BLaER1 (cell line): ENCODE measurements around the gene TOM1.
"Not testable (repeated sequence)": the region's sequence is repeated elsewhere in the genome, so short reads cannot be mapped to it uniquely, and the experiment has no call there.

Experiments used
- H3K27ac ChIP-seq: shearing (Covaris generic); formaldehyde crosslinking; 2 replicates; pipeline ENCODE4 v1.8.1; 2022
- H3K27me3 ChIP-seq: shearing (Covaris generic); formaldehyde crosslinking; 2 replicates; pipeline ENCODE4 v1.8.1; 2022
- H3K36me3 ChIP-seq: shearing (Covaris generic); formaldehyde crosslinking; 2 replicates; pipeline ENCODE4 v1.8.1; 2022
- H3K4me1 ChIP-seq: shearing (Covaris generic); formaldehyde crosslinking; 2 replicates; pipeline ENCODE4 v1.8.1; 2022
- H3K4me2 ChIP-seq: shearing (Covaris generic); formaldehyde crosslinking; 2 replicates; pipeline ENCODE4 v1.8.1; 2022
- H3K4me3 ChIP-seq: shearing (Covaris generic); formaldehyde crosslinking; 2 replicates; pipeline ENCODE4 v1.8.1; 2022
- H3K9ac ChIP-seq: shearing (Covaris generic); formaldehyde crosslinking; 2 replicates; pipeline ENCODE4 v1.8.1; 2022
- H3K9me3 ChIP-seq: shearing (Covaris generic); formaldehyde crosslinking; 2 replicates; pipeline ENCODE4 v1.8.1; 2022
- H4K20me1 ChIP-seq: shearing (Covaris generic); formaldehyde crosslinking; 2 replicates; pipeline ENCODE4 v1.8.1; 2022
- Cebpa-rat ChIP-seq: shearing (Covaris generic); IDR thresholded peaks from 2 replicates; pipeline ENCODE4 v1.8.1; 2022

The TOM1 gene

GRCh38 chr22:35361001-35361558 lies 61.4 kb downstream of the TOM1 start:
- Histone ChIP-seq H3K36me3 (no peaks in the 10 kb centered on the region), H3K27me3 (no peaks in the 10 kb centered on the region), H3K27ac (no peak overlapping the region), H4K20me1 (no peaks in the 10 kb centered on the region), H3K4me2 (no peak overlapping the region), H3K4me3 (no peak overlapping the region), H3K9me3 (no peaks in the 10 kb centered on the region), H3K4me1 (peaks cover 17% of the 10 kb centered on the region), H3K9ac (no peak overlapping the region)
- TF ChIP-seq Cebpa-rat, result no peak

GRCh38 chr22:35363566-35364086 lies 63.9 kb downstream of the TOM1 start:
- no peak overlapping the region for H3K27ac ChIP-seq
- TF ChIP-seq Cebpa-rat, result no peak
- peaks cover 36% of the 10 kb centered on the region for H3K4me1 ChIP-seq
- H3K9me3 ChIP-seq, result no peaks in the 10 kb centered on the region
- H3K4me3 ChIP-seq, result no peak overlapping the region
- H3K9ac ChIP-seq, result no peak overlapping the region
- no peaks in the 10 kb centered on the region for H3K36me3 ChIP-seq
- no peaks in the 10 kb centered on the region for H4K20me1 ChIP-seq
- peak overlapping the region; percentile 66 for H3K4me2 ChIP-seq
- H3K27me3 ChIP-seq, result no peaks in the 10 kb centered on the region

DNA sequence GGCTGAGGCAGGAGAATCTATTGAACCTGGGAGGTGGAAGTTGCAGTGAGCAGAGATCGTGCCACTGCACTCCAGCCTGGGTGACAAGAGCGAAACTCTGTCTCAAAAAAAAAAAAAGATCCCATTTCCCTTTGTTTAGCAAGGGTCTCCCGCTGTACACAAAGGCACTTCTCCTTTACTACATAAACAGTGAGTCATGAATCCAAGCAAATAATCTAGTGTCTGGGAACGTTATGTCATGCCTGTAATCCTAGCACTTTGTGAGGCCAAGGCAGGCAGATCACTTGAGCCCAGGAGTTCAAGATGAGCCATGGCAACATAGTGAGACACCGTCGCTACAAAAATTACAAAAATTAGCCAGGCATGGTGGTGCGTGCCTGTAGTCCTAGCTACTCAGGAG lies 64.5 kb downstream of the TOM1 start:
- not testable (repeated sequence) for H3K4me2 ChIP-seq, H3K27me3 ChIP-seq, H3K36me3 ChIP-seq, H3K9ac ChIP-seq, H3K4me3 ChIP-seq, H3K27ac ChIP-seq, H3K9me3 ChIP-seq, H4K20me1 ChIP-seq
- peaks cover 42% of the 10 kb centered on the region for H3K4me1 ChIP-seq

- H3K4me3 ChIP-seq, result no peak overlapping the region
- H3K4me1 ChIP-seq, result peaks cover 61% of the 10 kb centered on the region
- no peak overlapping the region for H3K9ac ChIP-seq
- no peak overlapping the region for H3K27ac ChIP-seq
- no peaks in the 10 kb centered on the region for H3K9me3 ChIP-seq
- H4K20me1 ChIP-seq, result no peaks in the 10 kb centered on the region
- H3K36me3 ChIP-seq, result no peaks in the 10 kb centered on the region
- peak overlapping the region; percentile 51 for H3K4me2 ChIP-seq
- no peak for TF ChIP-seq Cebpa-rat
- no peaks in the 10 kb centered on the region for H3K27me3 ChIP-seq
These were observed 67.7 kb downstream of the TOM1 start for GRCh38 chr22:35367331-35367886.

DNA sequence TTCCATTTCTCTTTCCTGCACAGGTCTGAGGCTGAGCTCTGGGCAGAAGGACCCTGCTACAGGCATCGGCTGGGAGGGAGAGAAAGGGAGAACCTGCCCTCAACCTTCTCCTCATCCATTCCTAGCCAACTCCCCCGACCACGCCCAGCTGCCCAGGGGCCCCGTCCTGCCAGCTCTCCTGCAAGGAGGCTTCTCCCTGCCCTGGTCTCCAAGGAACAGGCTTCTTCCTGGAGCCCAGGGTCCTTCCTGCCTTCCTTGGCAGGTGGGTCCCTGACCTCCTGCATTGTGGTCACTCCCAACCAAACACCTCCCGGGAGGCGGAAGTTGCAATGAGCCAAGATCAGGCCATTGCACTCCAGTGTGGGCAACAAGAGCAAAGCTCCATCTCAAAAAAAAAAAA lies 68.7 kb downstream of the TOM1 start:
- peaks cover 58% of the 10 kb centered on the region for H3K4me1 ChIP-seq
- no peak overlapping the region for H3K9ac ChIP-seq
- no peaks in the 10 kb centered on the region for H3K9me3 ChIP-seq
- TF ChIP-seq Cebpa-rat, result no peak
- H3K27ac ChIP-seq, result no peak overlapping the region
- H3K4me2 ChIP-seq, result peak overlapping the region; percentile 51; the same call in 1 of the 2 replicates
- H3K36me3 ChIP-seq, result no peaks in the 10 kb centered on the region
- no peaks in the 10 kb centered on the region for H4K20me1 ChIP-seq
- no peak overlapping the region for H3K4me3 ChIP-seq
- H3K27me3 ChIP-seq, result no peaks in the 10 kb centered on the region

DNA sequence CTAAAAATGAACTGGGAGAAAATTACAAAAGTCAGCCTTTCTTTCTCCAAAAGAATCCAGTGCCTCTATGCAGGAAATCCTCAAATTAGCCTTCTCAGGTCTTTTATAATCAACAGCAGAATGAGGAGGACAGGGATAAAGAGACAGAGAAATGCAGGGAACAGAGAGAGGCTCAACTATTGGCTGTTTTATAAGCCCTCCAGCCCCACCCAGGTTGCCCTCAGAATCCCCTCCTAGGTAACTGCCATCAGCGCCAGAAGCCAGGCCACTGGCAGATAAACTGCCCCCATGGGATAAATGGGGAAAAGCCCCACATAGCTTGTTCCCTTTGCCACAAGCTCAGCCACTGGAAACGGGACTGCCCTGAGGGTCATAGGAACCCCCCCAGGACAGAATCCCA lies 70.3 kb downstream of the TOM1 start:
- Histone ChIP-seq H3K36me3 (no peaks in the 10 kb centered on the region), H3K27me3 (no peaks in the 10 kb centered on the region), H3K27ac (no peak overlapping the region), H3K9ac (no peak overlapping the region), H3K4me2 (peak overlapping the region; percentile 51), H3K4me1 (peaks cover 60% of the 10 kb centered on the region), H3K4me3 (no peak overlapping the region), H3K9me3 (no peaks in the 10 kb centered on the region), H4K20me1 (no peaks in the 10 kb centered on the region)
- TF ChIP-seq Cebpa-rat, result no peak

DNA sequence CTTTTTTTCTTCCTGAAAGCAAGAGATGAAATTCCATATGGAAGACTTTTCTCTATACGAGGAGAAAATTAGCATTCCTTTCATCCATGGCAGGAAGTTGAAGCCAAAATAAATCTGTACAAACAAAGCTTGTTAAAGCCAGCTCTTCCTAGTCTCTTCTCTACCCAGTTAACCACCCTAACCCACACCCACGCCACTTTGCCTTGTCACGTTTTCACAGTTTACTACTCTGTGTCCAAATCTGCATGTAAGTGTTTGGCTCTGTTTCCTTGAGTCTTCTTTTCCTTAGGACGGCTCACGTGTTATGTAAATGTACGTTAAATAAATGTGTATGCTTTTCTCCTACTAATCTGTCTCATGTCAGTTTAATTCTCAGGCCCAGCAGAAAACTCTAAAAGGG lies 74.1 kb downstream of the TOM1 start:
- no peak overlapping the region for H3K4me3 ChIP-seq
- H3K4me1 ChIP-seq, result peaks cover 75% of the 10 kb centered on the region
- no peaks in the 10 kb centered on the region for H3K27me3 ChIP-seq
- H3K36me3 ChIP-seq, result no peaks in the 10 kb centered on the region
- H3K9ac ChIP-seq, result no peak overlapping the region
- no peak overlapping the region for H3K4me2 ChIP-seq
- H3K9me3 ChIP-seq, result no peaks in the 10 kb centered on the region
- no peaks in the 10 kb centered on the region for H4K20me1 ChIP-seq
- TF ChIP-seq Cebpa-rat, result no peak
- H3K27ac ChIP-seq, result no peak overlapping the region

GRCh38 chr22:35375031-35375430 lies 75.3 kb downstream of the TOM1 start:
- H3K9ac ChIP-seq, result no peak overlapping the region
- peaks cover 62% of the 10 kb centered on the region for H3K4me1 ChIP-seq

DNA sequence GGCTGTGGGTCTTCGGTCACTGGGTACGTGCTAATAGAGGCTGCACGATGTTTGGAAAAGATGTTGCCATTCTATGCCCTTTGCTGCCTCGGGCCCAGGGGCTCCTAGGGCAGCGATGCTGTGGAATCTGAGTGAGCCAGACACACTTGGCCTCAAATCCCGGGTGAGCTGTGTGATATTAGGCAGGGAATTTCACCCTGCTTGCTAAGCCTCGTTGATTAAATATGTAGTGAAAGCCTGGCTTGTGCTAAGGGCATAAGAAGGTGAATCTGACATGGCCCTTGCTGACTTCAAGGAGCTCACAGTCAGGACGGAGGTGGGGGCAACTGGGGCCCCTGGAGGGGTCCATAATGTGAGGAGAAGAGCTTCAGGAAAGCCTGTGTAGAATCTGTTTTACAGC lies 75.8 kb downstream of the TOM1 start:
- peaks cover 60% of the 10 kb centered on the region for H3K4me1 ChIP-seq
- no peak overlapping the region for H3K4me3 ChIP-seq
- H3K9ac ChIP-seq, result no peak overlapping the region
- H3K27me3 ChIP-seq, result peaks cover 12% of the 10 kb centered on the region
- H3K27ac ChIP-seq, result no peak overlapping the region
- H3K9me3 ChIP-seq, result no peaks in the 10 kb centered on the region
- H4K20me1 ChIP-seq, result no peaks in the 10 kb centered on the region
- TF ChIP-seq Cebpa-rat, result no peak
- H3K36me3 ChIP-seq, result no peaks in the 10 kb centered on the region
- 0 out of 2 replicates have a peak overlapping the region, but pooled peaks have one; percentile 85 for H3K4me2 ChIP-seq

More at GRCh38 chr22:35375031-35375430, 75.3 kb downstream of the TOM1 start:
- no peak overlapping the region for H3K4me2 ChIP-seq
- H3K4me3 ChIP-seq, result no peak overlapping the region
- H4K20me1 ChIP-seq, result no peaks in the 10 kb centered on the region
- peaks cover 7% of the 10 kb centered on the region for H3K27me3 ChIP-seq
- no peak overlapping the region for H3K27ac ChIP-seq
- TF ChIP-seq Cebpa-rat, result no peak
- H3K36me3 ChIP-seq, result no peaks in the 10 kb centered on the region
- no peaks in the 10 kb centered on the region for H3K9me3 ChIP-seq

- no peaks in the 10 kb centered on the region for H3K36me3 ChIP-seq
- H4K20me1 ChIP-seq, result no peaks in the 10 kb centered on the region
- peak overlapping the region; percentile 40; the same call in 1 of the 2 replicates for H3K4me3 ChIP-seq
- H3K4me1 ChIP-seq, result peaks cover 66% of the 10 kb centered on the region
- H3K9me3 ChIP-seq, result no peaks in the 10 kb centered on the region
- H3K27me3 ChIP-seq, result peaks cover 26% of the 10 kb centered on the region
- TF ChIP-seq Cebpa-rat, result peak; percentile 57; the same call in 1 of the 2 replicates
- H3K27ac ChIP-seq, result peak overlapping the region; percentile 92
- H3K4me2 ChIP-seq, result peak overlapping the region; percentile 85
- H3K9ac ChIP-seq, result peak overlapping the region; percentile 74; the same call in 1 of the 2 replicates
These were observed 77.2 kb downstream of the TOM1 start for GRCh38 chr22:35376728-35377472.
